ENCODE data around the gene DEAF1. TPM values are rescaled to one million over a fixed set of nuclear protein-coding genes. Genes with fewer than 3 reads are reported as not detected.

The DEAF1 gene
- total and polyA plus RNA-seq, 2 experiments from 2014 or later: 35.0 to 38.5 TPM

DNA sequence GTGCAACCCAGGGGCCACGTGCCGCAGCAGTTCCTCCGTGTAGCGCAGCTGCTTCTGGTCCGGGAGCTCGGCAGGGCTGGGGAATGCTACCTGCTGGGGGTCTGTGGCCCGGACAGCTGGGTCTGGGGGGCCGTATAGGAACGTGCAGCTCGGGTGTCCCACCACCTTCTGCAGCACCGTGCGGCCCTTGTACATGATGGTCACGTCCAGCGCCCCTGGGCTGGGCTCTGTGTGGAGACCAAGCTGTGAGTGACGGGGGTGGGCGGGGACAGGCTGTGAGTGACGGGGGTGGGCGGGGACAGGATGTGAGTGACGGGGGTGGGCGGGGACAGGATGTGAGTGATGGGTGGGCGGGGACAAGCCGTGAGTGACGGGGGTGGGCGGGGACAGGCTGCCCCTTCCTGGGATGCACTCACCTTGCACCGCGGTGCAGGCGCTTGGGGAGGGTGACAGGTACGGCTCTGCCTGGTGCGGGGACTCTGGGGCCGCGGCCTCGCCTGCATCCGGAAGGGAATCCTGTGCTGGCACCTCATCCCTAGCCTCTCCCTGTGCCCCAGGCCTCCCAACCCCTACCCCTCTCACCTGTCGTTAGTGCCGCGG is 81.6 kb downstream of the DEAF1 start:
- Histone ChIP-seq H3K27me3 (replicated peaks; ENCODE audit: insufficient read depth) (no peaks in the 10 kb centered on the region), H3K4me1 (ENCODE audit: insufficient read depth) (no peaks in the 10 kb centered on the region), H3F3A (ENCODE audit: insufficient read depth) (peaks cover 7% of the 10 kb centered on the region; the same call in 1 of the 2 replicates), H3K27ac (no peak overlapping the region), H3K9me3 (ENCODE audit: low read depth) (no peaks in the 10 kb centered on the region), H4K20me1 (ENCODE audit: insufficient read depth) (no peaks in the 10 kb centered on the region), H3K79me2 (ENCODE audit: insufficient read depth) (no peaks in the 10 kb centered on the region), H2AFZ (no peak overlapping the region), H3K4me3 (no peak overlapping the region), H3K9me2 (ENCODE audit: insufficient read depth) (no peaks in the 10 kb centered on the region), H3K4me2 (ENCODE audit: unreplicated experiment) (no peak overlapping the region), H3K9ac (no peak overlapping the region), H3K36me3 (ENCODE audit: low read depth) (peaks cover 7% of the 10 kb centered on the region; the same call in 1 of the 2 replicates)
- in situ Hi-C loops (cut with MboI): no loop called here
- TF ChIP-seq EZH2 (IDR thresholded peaks at IDR 0.05; ENCODE audit: insufficient read depth, poor library complexity, severe bottlenecking): no peak
- TF ChIP-seq EZH2phosphoT487 (IDR thresholded peaks at IDR 0.05; ENCODE audit: insufficient read depth, low read depth): no peak
- no peak for DNase-seq
- WGBS, 2 experiments (ENCODE audit: low coverage in 1 of 2, low lambda C conversion rate in 2 of 2, missing lambda C conversion rate in 2 of 2): 84 to 89% methylated on average over 16 to 31 of the region's 36 CpGs

DNA sequence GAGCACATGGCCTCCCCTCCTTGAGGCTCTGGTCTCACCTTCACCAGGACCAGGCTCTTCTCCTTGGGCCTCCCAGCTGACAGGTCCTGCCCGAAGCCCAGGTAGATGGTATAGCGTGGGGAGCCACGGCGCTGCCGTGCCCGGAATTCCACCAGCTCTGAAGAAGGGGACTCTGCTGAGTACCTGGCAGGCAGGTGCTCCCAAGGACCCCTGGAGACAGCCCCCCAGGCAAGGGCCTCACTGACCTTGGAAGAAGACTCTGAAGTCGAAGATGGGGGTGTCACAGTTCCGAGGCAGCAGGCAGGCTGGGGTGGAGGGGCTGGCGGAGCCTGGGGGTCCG is 82.1 kb downstream of the DEAF1 start:
- H4K20me1 ChIP-seq (ENCODE audit: insufficient read depth): no peaks in the 10 kb centered on the region
- H3K27me3 ChIP-seq (replicated peaks; ENCODE audit: insufficient read depth): no peaks in the 10 kb centered on the region
- peaks cover 7% of the 10 kb centered on the region; the same call in 1 of the 2 replicates for H3K36me3 ChIP-seq (ENCODE audit: low read depth)
- no peak overlapping the region for H3K4me3 ChIP-seq
- H2AFZ ChIP-seq: no peak overlapping the region
- H3K4me2 ChIP-seq (ENCODE audit: unreplicated experiment): no peak overlapping the region
- no peak overlapping the region for H3K9ac ChIP-seq
- H3K79me2 ChIP-seq (ENCODE audit: insufficient read depth): no peaks in the 10 kb centered on the region
- H3K27ac ChIP-seq: no peak overlapping the region
- H3K9me2 ChIP-seq (ENCODE audit: insufficient read depth): no peaks in the 10 kb centered on the region
- H3K4me1 ChIP-seq (ENCODE audit: insufficient read depth): no peaks in the 10 kb centered on the region
- no peak for DNase-seq
- WGBS, 2 experiments (ENCODE audit: low coverage in 1 of 2, low lambda C conversion rate in 2 of 2, missing lambda C conversion rate in 2 of 2): 97 to 100% methylated on average over 9 to 10 of the region's 10 CpGs
- no peak for TF ChIP-seq EZH2phosphoT487 (IDR thresholded peaks at IDR 0.05; ENCODE audit: insufficient read depth, low read depth)
- no peak for TF ChIP-seq EZH2 (IDR thresholded peaks at IDR 0.05; ENCODE audit: insufficient read depth, poor library complexity, severe bottlenecking)
- H3K9me3 ChIP-seq (ENCODE audit: low read depth): no peaks in the 10 kb centered on the region
- in situ Hi-C loops (cut with MboI): no loop called here
- peaks cover 7% of the 10 kb centered on the region; the same call in 1 of the 2 replicates for H3F3A ChIP-seq (ENCODE audit: insufficient read depth)

DNA sequence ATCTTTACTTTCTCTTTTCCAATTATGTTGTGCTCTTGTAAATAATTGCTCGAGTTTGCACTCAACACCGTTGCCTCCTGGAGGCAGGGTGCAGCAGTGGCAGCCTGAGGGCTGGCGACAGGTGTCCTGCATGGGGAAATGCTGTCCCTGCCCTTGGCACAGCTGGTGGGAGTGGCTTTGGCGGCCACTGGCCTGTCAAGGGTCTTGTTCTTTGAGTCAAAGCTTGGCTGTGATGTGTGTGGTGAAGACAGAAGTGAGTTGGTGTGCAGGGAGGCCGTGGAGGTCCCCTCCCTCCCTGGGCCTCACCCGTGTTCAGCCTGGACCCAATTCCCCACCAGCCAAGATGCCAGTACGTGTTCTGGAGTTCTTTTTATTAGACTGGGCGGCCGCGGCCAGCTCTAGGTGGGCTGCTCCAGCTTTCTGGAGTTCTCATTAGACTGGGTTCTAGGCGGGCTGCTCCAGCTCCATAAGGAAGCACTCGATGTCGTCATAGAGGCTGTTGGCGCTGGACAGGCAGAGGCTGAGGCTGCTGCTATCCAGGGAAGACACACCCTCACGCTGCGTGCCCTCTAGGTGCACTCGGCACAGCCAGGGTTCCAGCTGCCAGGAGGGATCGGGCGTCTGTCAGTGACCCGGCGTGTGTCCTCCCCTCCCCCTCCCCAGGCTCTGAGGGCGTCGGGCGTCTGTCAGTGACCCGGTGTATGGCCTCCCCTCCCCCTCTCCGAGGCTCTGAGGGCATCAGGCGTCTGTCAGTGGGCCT is 82.6 kb downstream of the DEAF1 start:
- in situ Hi-C loops (cut with MboI): no loop called here
- Histone ChIP-seq H3K9ac (no peak overlapping the region), H3K4me1 (ENCODE audit: insufficient read depth) (no peaks in the 10 kb centered on the region), H2AFZ (no peak overlapping the region), H4K20me1 (ENCODE audit: insufficient read depth) (no peaks in the 10 kb centered on the region), H3K9me2 (ENCODE audit: insufficient read depth) (no peaks in the 10 kb centered on the region), H3K4me3 (no peak overlapping the region), H3F3A (ENCODE audit: insufficient read depth) (peaks cover 7% of the 10 kb centered on the region; the same call in 1 of the 2 replicates), H3K79me2 (ENCODE audit: insufficient read depth) (no peaks in the 10 kb centered on the region), H3K9me3 (ENCODE audit: low read depth) (no peaks in the 10 kb centered on the region), H3K4me2 (ENCODE audit: unreplicated experiment) (no peak overlapping the region), H3K27me3 (replicated peaks; ENCODE audit: insufficient read depth) (no peaks in the 10 kb centered on the region), H3K36me3 (ENCODE audit: low read depth) (peaks cover 7% of the 10 kb centered on the region; the same call in 1 of the 2 replicates), H3K27ac (no peak overlapping the region)
- peak; percentile 54 for DNase-seq
- TF ChIP-seq EZH2 (IDR thresholded peaks at IDR 0.05; ENCODE audit: insufficient read depth, poor library complexity, severe bottlenecking): no peak
- 79 to 83% methylated on average over 19 to 26 of the region's 27 CpGs for WGBS, 2 experiments (ENCODE audit: low coverage in 1 of 2, low lambda C conversion rate in 2 of 2, missing lambda C conversion rate in 2 of 2)

DNA sequence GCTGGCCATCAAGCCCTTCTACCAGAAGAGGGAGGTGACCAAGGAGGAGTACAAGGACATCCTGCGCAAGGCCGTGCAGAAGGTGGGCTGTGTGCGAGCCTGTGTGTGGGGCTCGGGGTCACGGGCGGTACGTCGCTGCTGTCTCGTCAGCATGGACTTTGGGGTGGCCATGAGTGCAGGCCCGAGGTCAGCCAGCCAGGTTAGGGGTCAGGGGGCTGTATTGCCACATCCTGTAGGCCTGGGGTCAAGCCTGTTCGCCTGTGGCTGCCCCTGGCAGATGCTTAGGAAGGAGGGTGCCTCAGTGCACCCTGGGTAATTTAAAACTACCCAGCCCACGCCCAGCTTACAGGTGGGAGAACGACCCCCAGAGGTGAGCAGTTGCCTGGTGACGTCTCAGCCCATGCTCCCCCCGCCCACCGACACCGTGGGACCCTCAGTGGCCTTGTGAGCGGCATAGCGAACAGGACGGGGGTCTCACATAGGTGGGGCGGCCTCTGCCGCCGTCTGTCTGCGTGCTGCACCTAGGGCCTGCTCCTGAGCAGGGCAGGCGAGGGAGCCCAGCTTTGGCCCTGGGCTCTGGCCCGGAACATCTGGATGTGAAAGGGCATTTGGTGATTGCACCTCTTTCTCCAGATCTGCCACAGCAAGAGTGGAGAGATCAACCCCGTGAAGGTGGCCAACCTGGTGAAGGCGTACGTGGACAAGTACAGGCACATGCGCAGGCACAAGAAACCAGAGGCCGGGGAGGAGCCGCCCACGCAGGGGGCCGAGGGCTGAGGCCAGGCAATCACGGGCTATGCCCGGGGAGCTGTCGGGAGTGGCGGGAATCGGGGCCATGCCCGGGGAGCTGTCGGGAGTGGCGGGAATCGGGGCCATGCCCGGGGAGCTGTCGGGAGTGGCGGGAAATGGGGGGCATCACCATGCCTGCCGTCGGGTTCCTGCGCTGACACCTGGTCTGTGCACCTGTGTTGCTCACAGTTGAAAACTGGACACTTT is 83.7 kb downstream of the DEAF1 start:
- Histone ChIP-seq H3F3A (ENCODE audit: insufficient read depth) (peaks cover 7% of the 10 kb centered on the region; the same call in 1 of the 2 replicates), H3K79me2 (ENCODE audit: insufficient read depth) (no peaks in the 10 kb centered on the region), H3K4me1 (ENCODE audit: insufficient read depth) (no peaks in the 10 kb centered on the region), H3K4me3 (no peak overlapping the region), H3K27ac (no peak overlapping the region), H3K36me3 (ENCODE audit: low read depth) (peaks cover 7% of the 10 kb centered on the region; the same call in 1 of the 2 replicates), H3K9ac (no peak overlapping the region), H3K9me3 (ENCODE audit: low read depth) (no peaks in the 10 kb centered on the region), H2AFZ (no peak overlapping the region), H3K9me2 (ENCODE audit: insufficient read depth) (no peaks in the 10 kb centered on the region), H4K20me1 (ENCODE audit: insufficient read depth) (no peaks in the 10 kb centered on the region), H3K4me2 (ENCODE audit: unreplicated experiment) (no peak overlapping the region), H3K27me3 (replicated peaks; ENCODE audit: insufficient read depth) (no peaks in the 10 kb centered on the region)
- TF ChIP-seq EZH2phosphoT487 (IDR thresholded peaks at IDR 0.05; ENCODE audit: insufficient read depth, low read depth) (no peak), EZH2 (IDR thresholded peaks at IDR 0.05; ENCODE audit: insufficient read depth, poor library complexity, severe bottlenecking) (no peak)
- no peak for DNase-seq
- WGBS, 2 experiments (ENCODE audit: low coverage in 1 of 2, low lambda C conversion rate in 2 of 2, missing lambda C conversion rate in 2 of 2): 85 to 88% methylated on average over 42 to 48 of the region's 49 CpGs
- in situ Hi-C loops (cut with MboI): no loop called here

Measured in GM23248 (cell line).